GM18951 (cell line): ENCODE data around the gene PSG6.
"Not testable (repeated sequence)": the region's sequence is repeated elsewhere in the genome, so short reads cannot be mapped to it uniquely, and the experiment has no call there.

Experiments used
- POLR2A ChIP-seq: IDR thresholded peaks from 4 replicates; pipeline ENCODE4 v1.6.1; 2011; ENCODE audit warnings: mild to moderate bottlenecking; ENCODE audit not compliant: insufficient read length, insufficient read depth; ENCODE audit errors: extremely low read depth
- in situ Hi-C: fragments of 300-500 bp; cut with MboI; formaldehyde crosslinking; loops from one replicate; pipeline ENCODE4 v1.12.0; 2022; ENCODE audit warnings: low sequenced_read_pairs, mixed read lengths, inconsistent platforms; ENCODE audit not compliant: unreplicated experiment

Gene PSG6

GRCh38 chr19:42879613-42880012, 38.1 kb downstream of the PSG6 start, which contains the start of gene PSG1:
PSG1 (minus strand) TSS chr19:42879713; CDS start chr19:42879581, 132 bp downstream.
- in situ Hi-C loops, result no loop called here
- no peak for TF ChIP-seq POLR2A

GRCh38 chr19:42876596-42876995, 41.1 kb downstream of the PSG6 start:
- in situ Hi-C loops, result not testable (repeated sequence)

GRCh38 chr19:42875881-42876280, 41.8 kb downstream of the PSG6 start:
- in situ Hi-C loops, result not testable (repeated sequence)

GRCh38 chr19:42874901-42875813, 42.5 kb downstream of the PSG6 start:
- in situ Hi-C loops, result not testable (repeated sequence)

GRCh38 chr19:42874136-42874535, 43.6 kb downstream of the PSG6 start:
- in situ Hi-C loops, result not testable (repeated sequence)

GRCh38 chr19:42872608-42873007, 45.1 kb downstream of the PSG6 start:
- in situ Hi-C loops, result no loop called here
- TF ChIP-seq POLR2A, result no peak

- TF ChIP-seq POLR2A, result no peak
- in situ Hi-C loops, result no loop called here
Measured at GRCh38 chr19:42857544-42857867, 60.2 kb downstream of the PSG6 start.

GRCh38 chr19:42856866-42857543, 60.7 kb downstream of the PSG6 start:
- in situ Hi-C loops, result not testable (repeated sequence)

- in situ Hi-C loops, result not testable (repeated sequence)
Measured at GRCh38 chr19:42854745-42855144, 62.9 kb downstream of the PSG6 start.

GRCh38 chr19:42853231-42853630, 64.5 kb downstream of the PSG6 start:
- in situ Hi-C loops, result not testable (repeated sequence)

GRCh38 chr19:42852821-42853220, 64.9 kb downstream of the PSG6 start:
- in situ Hi-C loops, result not testable (repeated sequence)
